HepG2 (cell line): ENCODE results near the gene SHISA5. TPM values are rescaled to one million over a fixed set of nuclear protein-coding genes. Genes with fewer than 3 reads are reported as not detected.
A peak's percentile ranks its signal among the peaks of the same experiment; 100 is the strongest.

Experiments used
- ATAC-seq: fragments of 200-7000 bp; cut with Tn5 transposase; 3 replicates; pipeline ENCODE4 v1.9.1; 2020; ENCODE audit warnings: mild to moderate bottlenecking, moderate library complexity
- BruUV-seq: library from RNA; stranded (reverse); fragments of 400-500 nt; replicated peaks from 2 replicates; lab custom pipeline; 2021; lab: Mats Ljungman, UMichigan
- CTCF ChIA-PET: fragments of 300-600 bp; formaldehyde crosslinking; extraction: SDS; loops from one replicate; lab custom pipeline; 2021; ENCODE audit warnings: low total read pairs, inconsistent platforms, low intra/inter-chr PET ratio; lab: Yijun Ruan, JAX
- POLR2A ChIA-PET: fragments of 350-600 bp; sonication (Branson Sonifier 250); formaldehyde crosslinking; loops from one replicate; lab custom pipeline; 2020; ENCODE audit warnings: antibody characterized with exemption, inconsistent platforms; lab: Yijun Ruan, JAX
- DNase-seq: peaks from one replicate; pipeline ENCODE4 v3.0.0-alpha.2; 2015; ENCODE audit warnings: low spot score
- FAIRE-seq: peaks from 3 replicates; lab custom pipeline; 2011; peaks lifted over from hg19 to GRCh38; lab: Jason Lieb, UNC
- H2AFZ ChIP-seq: one replicate; pipeline ENCODE4 v1.6.1; 2011; ENCODE audit warnings: low read length, inconsistent platforms
- H3K27ac ChIP-seq: fragments of 300-600 bp; 3 replicates; pipeline ENCODE4 v1.8.0; 2011; ENCODE audit warnings: mixed run types, mild to moderate bottlenecking, mixed read lengths, low read length, inconsistent platforms; ENCODE audit not compliant: insufficient read depth; ENCODE audit errors: extremely low read length
- H3K27me3 ChIP-seq, 2 experiments: fragments of 200-600 bp in 1 of 2; 2 replicates in 1 of 2; 3 replicates in 1 of 2; pipeline versions ENCODE4 v1.6.0 to v1.8.0; 2011; ENCODE audit warnings: low read length in 2 of 2, mild to moderate bottlenecking in 2 of 2, moderate library complexity in 2 of 2, inconsistent platforms in 1 of 2; ENCODE audit not compliant: insufficient read depth in 2 of 2, control insufficient read depth in 1 of 2
- H3K36me3 ChIP-seq, 2 experiments: fragments of 200-600 bp in 1 of 2; replicated peaks in 1 of 2; 2 replicates in 1 of 2; 3 replicates in 1 of 2; pipeline versions ENCODE4 v1.5.1 to v1.8.0; 2011; ENCODE audit warnings: low read length in 2 of 2, inconsistent platforms in 1 of 2; ENCODE audit not compliant: insufficient read depth in 2 of 2, control insufficient read depth in 1 of 2
- H3K4me1 ChIP-seq: 2 replicates; pipeline ENCODE4 v1.5.1; 2012; ENCODE audit warnings: low read length, inconsistent platforms; ENCODE audit not compliant: insufficient read depth
- H3K4me2 ChIP-seq: 2 replicates; pipeline ENCODE4 v1.6.0; 2011; ENCODE audit warnings: low read depth, low read length, inconsistent platforms
- H3K4me3 ChIP-seq, 3 experiments: fragments of 200-600 bp in 1 of 3; sonication (generic), shearing (Covaris generic) in 1 of 3; replicated peaks in 1 of 3; 2 replicates each; pipeline ENCODE4 v1.5.1; 2011 to 2016; ENCODE audit warnings: low read length in 3 of 3, inconsistent platforms in 2 of 3, low read depth in 2 of 3, mild to moderate bottlenecking in 2 of 3, control low read depth in 1 of 3, mixed read lengths in 1 of 3; ENCODE audit not compliant: insufficient read depth in 1 of 3
- H3K79me2 ChIP-seq: one replicate; pipeline ENCODE4 v1.6.1; 2011; ENCODE audit warnings: low read length, inconsistent platforms; ENCODE audit not compliant: insufficient read depth
- H3K9ac ChIP-seq: 2 replicates; pipeline ENCODE4 v1.6.0; 2011; ENCODE audit warnings: mild to moderate bottlenecking, low read depth, low read length, inconsistent platforms; ENCODE audit not compliant: insufficient read depth
- H3K9me3 ChIP-seq: 2 replicates; pipeline ENCODE4 v1.5.1; 2012; ENCODE audit warnings: mild to moderate bottlenecking, low read length
- H4K20me1 ChIP-seq: 2 replicates; pipeline ENCODE4 v1.6.0; 2011; ENCODE audit warnings: inconsistent platforms, mild to moderate bottlenecking, low read length, moderate library complexity; ENCODE audit not compliant: insufficient read depth
- DNMT1 ChIP-seq: sonication (generic); formaldehyde crosslinking; IDR thresholded peaks from 2 replicates; pipeline ENCODE4 v1.5.1; 2020; ENCODE audit warnings: mild to moderate bottlenecking, missing genetic modification reagents
- KAT2B ChIP-seq: fragments of 150-350 bp; IDR thresholded peaks from 2 replicates; pipeline ENCODE4 v1.6.1; 2014; ENCODE audit warnings: low read depth, low read length, borderline replicate concordance
- SALL1 ChIP-seq: sonication (generic); formaldehyde crosslinking; IDR thresholded peaks from 2 replicates; pipeline ENCODE4 v1.8.0; 2022; ENCODE audit warnings: mild to moderate bottlenecking, missing genetic modification reagents
- ZFX ChIP-seq: sonication (generic); formaldehyde crosslinking; IDR thresholded peaks from 2 replicates; pipeline ENCODE4 v1.4.0; 2020; ENCODE audit warnings: mild to moderate bottlenecking, low read depth, missing genetic modification reagents, moderate library complexity
- ZNF274 ChIP-seq: sonication (generic); formaldehyde crosslinking; IDR thresholded peaks from 2 replicates; pipeline ENCODE4 v1.5.1; 2020; ENCODE audit warnings: mild to moderate bottlenecking, missing genetic modification reagents
- ZNF34 ChIP-seq: sonication (generic); formaldehyde crosslinking; IDR thresholded peaks from 2 replicates; pipeline ENCODE4 v1.4.0; 2020; ENCODE audit warnings: mild to moderate bottlenecking, missing genetic modification reagents, borderline replicate concordance
- WGBS: methylation state at CpG from one replicate; pipeline ENCODE4 v1.1.6; 2017; ENCODE audit warnings: low lambda C conversion rate; 5-methylcytosine and 5-hydroxymethylcytosine counted together
- in situ Hi-C: cut with HindIII; loops from 2 replicates; pipeline ENCODE4 v1.10.0; 2017; ENCODE audit warnings: low pct_unique_long_range_greater_than_20kb; ENCODE audit not compliant: extremely low pct_ligation_motif_present
- intact Hi-C: fragments of 100-400 bp; cut with micrococcal nuclease; formaldehyde crosslinking; loops from one replicate; pipeline ENCODE4 v1.10.0; 2022; ENCODE audit not compliant: unreplicated experiment
- polyA plus RNA-seq, 8 experiments: library from polyadenylated mRNA; depleted of rRNA in 3 of 8; stranded (reverse) in 7 of 8; unstranded in 1 of 8; fragments of >200 nt; fragmentation: Illumina TruSeq in 4 of 8; extraction: Trizol in 4 of 8; gene quantifications; 2 replicates each; pipeline versions ENCODE4 v1.2.1 to v1.2.3, GENCODE V29; 2011 to 2016; ENCODE audit warnings: low read depth in 4 of 8, missing spikeins in 1 of 8, mixed read lengths in 1 of 8; ENCODE audit not compliant: insufficient read depth in 1 of 8
- total RNA-seq, 5 experiments: library from RNA; depleted of rRNA; stranded (reverse); fragments of >200 nt; fragmentation: Illumina TruSeq; extraction: Trizol; gene quantifications; 2 replicates each; pipeline ENCODE4 v1.2.3, GENCODE V29; 2016; ENCODE audit warnings: low read depth in 1 of 5
- TF ChIP-seq, protein P1 (sequence below): sonication (generic); formaldehyde crosslinking; IDR thresholded peaks from 2 replicates; pipeline ENCODE4 v1.5.0; 2020; ENCODE audit warnings: mild to moderate bottlenecking, missing genetic modification reagents
- TF ChIP-seq, protein P2 (sequence below): IDR thresholded peaks from 2 replicates; pipeline ENCODE4 v1.6.1; 2012; ENCODE audit warnings: inconsistent platforms

SHISA5 gene
- total and polyA plus RNA-seq, 2 of the 13 experiments (the other 11 are each of a cell fraction or from before 2014, with no cell fraction given): 75.8 to 91.4 TPM

DNA sequence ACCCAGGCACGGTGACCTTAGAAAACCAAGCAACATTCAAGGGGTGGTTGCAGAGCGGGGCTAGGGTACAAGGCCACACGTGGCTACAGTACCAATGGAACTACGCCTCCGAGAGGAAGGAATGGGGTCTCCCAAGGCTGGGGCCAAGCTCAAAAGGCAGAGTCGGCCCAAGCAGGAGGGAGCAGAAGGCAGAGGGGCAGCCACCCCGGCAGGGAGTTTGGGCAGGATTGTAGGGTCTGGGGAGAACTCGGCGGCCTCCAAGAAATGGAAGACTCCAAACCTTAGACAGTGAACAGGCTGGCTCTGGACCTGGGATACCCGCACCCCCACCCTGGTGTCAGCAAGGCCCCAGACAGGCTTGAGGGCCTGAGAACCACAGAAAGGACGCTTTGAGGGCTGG is 28.8 kb downstream of the SHISA5 start:
- ChIA-PET CTCF (no interaction called here), POLR2A (interaction anchor here (3.0 to 3.2 kb wide), 2 partner anchors 10 to 24 kb away, joined by 17 to 29 read pairs; a partner anchor contains a TSS)
- Histone ChIP-seq H3K27me3 (no peaks in the 10 kb centered on the region; a peak in 1 of 5 replicates), H3K36me3 (no peaks in the 10 kb centered on the region), H2AFZ (no peak overlapping the region), H3K4me2 (no peak overlapping the region), H3K27ac (no peak overlapping the region), H3K9ac (no peak overlapping the region), H3K4me1 (peaks cover 53% of the 10 kb centered on the region), H3K79me2 (peaks cover 4% of the 10 kb centered on the region), H3K9me3 (no peaks in the 10 kb centered on the region), H4K20me1 (no peaks in the 10 kb centered on the region), H3K4me3 (no peak overlapping the region)
- intact Hi-C loops (no loop called here), in situ Hi-C loops (no loop called here)
- TF ChIP-seq KAT2B: no peak
- TF ChIP-seq, protein P1, sequence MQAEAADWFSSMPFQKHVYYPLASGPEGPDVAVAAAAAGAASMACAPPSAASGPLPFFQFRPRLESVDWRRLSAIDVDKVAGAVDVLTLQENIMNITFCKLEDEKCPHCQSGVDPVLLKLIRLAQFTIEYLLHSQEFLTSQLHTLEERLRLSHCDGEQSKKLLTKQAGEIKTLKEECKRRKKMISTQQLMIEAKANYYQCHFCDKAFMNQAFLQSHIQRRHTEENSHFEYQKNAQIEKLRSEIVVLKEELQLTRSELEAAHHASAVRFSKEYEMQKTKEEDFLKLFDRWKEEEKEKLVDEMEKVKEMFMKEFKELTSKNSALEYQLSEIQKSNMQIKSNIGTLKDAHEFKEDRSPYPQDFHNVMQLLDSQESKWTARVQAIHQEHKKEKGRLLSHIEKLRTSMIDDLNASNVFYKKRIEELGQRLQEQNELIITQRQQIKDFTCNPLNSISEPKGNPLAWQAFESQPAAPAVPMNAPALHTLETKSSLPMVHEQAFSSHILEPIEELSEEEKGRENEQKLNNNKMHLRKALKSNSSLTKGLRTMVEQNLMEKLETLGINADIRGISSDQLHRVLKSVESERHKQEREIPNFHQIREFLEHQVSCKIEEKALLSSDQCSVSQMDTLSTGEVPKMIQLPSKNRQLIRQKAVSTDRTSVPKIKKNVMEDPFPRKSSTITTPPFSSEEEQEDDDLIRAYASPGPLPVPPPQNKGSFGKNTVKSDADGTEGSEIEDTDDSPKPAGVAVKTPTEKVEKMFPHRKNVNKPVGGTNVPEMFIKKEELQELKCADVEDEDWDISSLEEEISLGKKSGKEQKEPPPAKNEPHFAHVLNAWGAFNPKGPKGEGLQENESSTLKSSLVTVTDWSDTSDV (CRISPR knock-in tag): 0 out of 2 replicates have a peak, but pooled peaks have one; percentile 46
- 86% methylated on average over 9 of the region's 11 CpGs for WGBS
- no TSS peak for BruUV-seq
- FAIRE-seq: no peak
- ATAC-seq: no peak
- DNase-seq: no peak

DNA sequence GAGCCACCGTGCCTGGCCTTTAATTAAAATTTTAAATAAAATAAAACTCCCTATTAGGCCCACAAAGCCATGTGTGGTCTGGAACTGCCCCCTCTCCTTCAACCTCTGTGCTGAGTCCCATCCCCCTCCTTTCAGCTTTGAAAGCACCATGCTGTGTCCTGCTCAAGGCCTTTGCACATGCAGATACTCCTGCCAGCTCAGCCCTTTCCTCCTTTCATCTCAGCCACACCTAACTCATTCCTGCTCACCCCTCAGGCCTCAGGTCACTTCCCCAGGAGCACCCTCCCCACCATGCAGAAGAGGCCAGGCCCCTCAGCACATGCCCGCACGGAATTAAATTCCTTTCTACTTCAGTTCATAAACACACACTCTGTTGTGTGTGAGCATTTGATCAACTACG is 29.4 kb downstream of the SHISA5 start:
- ChIA-PET CTCF (no interaction called here), POLR2A (interaction anchor here (1.7 to 3.2 kb wide), 10 partner anchors 8 to 620 kb away, joined by 5 to 39 read pairs (median 18); partner anchors contain the start of genes CCDC51, NDUFAF3, PFKFB4 and PLXNB1)
- no peak overlapping the region for H3K9ac ChIP-seq
- H2AFZ ChIP-seq: no peak overlapping the region
- BruUV-seq: no TSS peak
- peaks cover 4% of the 10 kb centered on the region for H3K79me2 ChIP-seq
- H3K4me3 ChIP-seq: no peak overlapping the region
- H3K4me2 ChIP-seq: no peak overlapping the region
- peaks cover 58% of the 10 kb centered on the region for H3K4me1 ChIP-seq
- WGBS: 86% methylated on average over 4 of the region's 4 CpGs
- no peak for TF ChIP-seq DNMT1 (CRISPR knock-in tag)
- TF ChIP-seq SALL1 (CRISPR knock-in tag): 0 out of 2 replicates have a peak, but pooled peaks have one; percentile 32
- no peak for TF ChIP-seq ZNF34 (CRISPR knock-in tag)
- TF ChIP-seq ZFX (CRISPR knock-in tag): 0 out of 2 replicates have a peak, but pooled peaks have one; percentile 25
- TF ChIP-seq ZNF274 (CRISPR knock-in tag): no peak
- TF ChIP-seq, protein P2, sequence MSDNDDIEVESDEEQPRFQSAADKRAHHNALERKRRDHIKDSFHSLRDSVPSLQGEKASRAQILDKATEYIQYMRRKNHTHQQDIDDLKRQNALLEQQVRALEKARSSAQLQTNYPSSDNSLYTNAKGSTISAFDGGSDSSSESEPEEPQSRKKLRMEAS: peak; percentile 39
- H3K36me3 ChIP-seq: 0 out of 5 replicates have a peak, but pooled peaks cover 0 to under 1% of the 10 kb centered on the region in 2 experiments
- FAIRE-seq (no peak), ATAC-seq (no peak), DNase-seq (peak; percentile 32)
- H3K27ac ChIP-seq: no peak overlapping the region
- in situ Hi-C loops (no loop called here), intact Hi-C loops (no loop called here)
- H3K27me3 ChIP-seq: no peaks in the 10 kb centered on the region; a peak in 1 of 5 replicates
- H3K9me3 ChIP-seq: no peaks in the 10 kb centered on the region
- no peaks in the 10 kb centered on the region for H4K20me1 ChIP-seq
